Tibial artery (tissue), 4 donors: ENCODE results near the gene IQCE.

Source experiments
- DNase-seq, 2 donors: peaks; one replicate each; pipeline ENCODE4 v3.0.0-alpha.2; 2019
- H3K27ac ChIP-seq, 2 donors: fragments of 200-600 bp; sonication (generic) in 1 of 2; 1 replicate in 1 of 2; 2 replicates in 1 of 2; pipeline ENCODE4 v1.5.1; 2018 to 2019; ENCODE audit warnings: mild to moderate bottlenecking in 1 of 2
- H3K27me3 ChIP-seq, 2 donors: fragments of 200-600 bp; sonication (generic) in 1 of 2; one replicate each; pipeline versions ENCODE4 v1.5.1 to v1.6.0; 2016 to 2019
- H3K36me3 ChIP-seq, 3 donors: fragments of 200-600 bp; sonication (generic) in 2 of 3; one replicate each; pipeline ENCODE4 v1.5.1; 2016 to 2019; ENCODE audit warnings: mild to moderate bottlenecking in 2 of 3
- H3K4me1 ChIP-seq, 4 donors: fragments of 200-600 bp; sonication (generic) in 2 of 4; 1 replicate in 3 of 4; 2 replicates in 1 of 4; pipeline ENCODE4 v1.5.1; 2016 to 2019
- H3K4me3 ChIP-seq, 2 donors: fragments of 200-600 bp; sonication (generic) in 1 of 2; 1 replicate in 1 of 2; 2 replicates in 1 of 2; pipeline ENCODE4 v1.5.1; 2018 to 2019; ENCODE audit warnings: mild to moderate bottlenecking in 2 of 2
- H3K9me3 ChIP-seq, 3 donors: fragments of 200-600 bp; sonication (generic) in 1 of 3; one replicate each; pipeline ENCODE4 v1.5.1; 2016 to 2019
- intact Hi-C: fragments of 100-400 bp; cut with DNase I; formaldehyde crosslinking; loops from one replicate; pipeline ENCODE4 v1.15.0; 2023; ENCODE audit warnings: low total_unique reads
- TF ChIP-seq, protein P1 (sequence below), 2 experiments: fragments of 200-600 bp in 1 of 2; fragments of 450-650 bp in 1 of 2; IDR thresholded peaks; one replicate each; pipeline ENCODE4 v1.5.1; 2017 to 2019; ENCODE audit warnings: antibody characterized with exemption in 2 of 2, mild to moderate bottlenecking in 1 of 2, moderate library complexity in 1 of 2

Gene IQCE

DNA sequence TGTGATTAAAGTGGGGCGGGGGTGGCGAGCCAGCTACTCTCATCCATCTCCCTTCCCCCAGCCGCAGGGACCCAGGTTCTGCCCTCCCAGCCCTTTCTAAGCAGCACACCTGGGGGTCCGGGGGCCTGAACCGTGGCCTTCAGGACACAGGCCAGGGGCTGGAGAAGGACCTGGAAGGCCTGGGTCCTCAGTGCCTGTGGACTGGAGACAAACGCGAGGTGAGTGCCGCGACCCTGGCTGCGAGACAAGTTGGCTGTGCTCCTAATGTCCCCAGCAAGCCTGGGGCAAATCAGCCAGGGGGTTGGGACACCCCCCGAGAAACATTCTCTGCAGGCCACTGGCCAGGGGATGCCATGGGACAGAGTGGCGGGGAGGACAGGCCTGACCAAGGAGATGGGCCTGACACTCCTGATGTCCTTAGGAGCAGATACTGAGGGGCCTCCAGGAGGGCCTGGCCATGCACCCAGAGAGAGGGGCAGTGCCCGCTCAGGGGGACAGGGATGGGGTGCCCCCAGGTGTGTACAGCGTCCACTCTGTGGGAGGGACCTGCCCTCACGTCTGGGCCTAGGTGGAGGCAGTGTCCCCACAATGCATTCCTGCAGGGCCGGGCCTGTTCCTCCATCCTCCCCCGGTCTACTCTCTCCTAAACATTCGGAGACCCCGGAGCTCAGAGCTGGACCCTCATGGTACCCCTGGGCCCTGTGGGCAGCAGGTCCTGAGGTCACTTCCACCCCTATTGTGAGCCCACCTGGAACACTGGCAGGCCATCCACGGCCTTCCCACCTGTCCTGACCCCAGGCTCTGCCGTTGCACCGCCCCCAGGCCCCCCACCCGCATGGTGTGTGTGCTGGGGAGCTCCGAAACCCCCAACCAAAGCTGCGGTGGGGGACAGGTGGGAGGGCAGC lies 16.5 kb upstream of the IQCE start:
- H3K27ac ChIP-seq, result no peak overlapping the region
- no peak overlapping the region for H3K4me3 ChIP-seq
- intact Hi-C loops, result no loop called here
- DNase-seq, result peak in 1 of 2 donors; percentile 58
- H3K9me3 ChIP-seq, result no peaks in the 10 kb centered on the region
- TF ChIP-seq, protein P1, sequence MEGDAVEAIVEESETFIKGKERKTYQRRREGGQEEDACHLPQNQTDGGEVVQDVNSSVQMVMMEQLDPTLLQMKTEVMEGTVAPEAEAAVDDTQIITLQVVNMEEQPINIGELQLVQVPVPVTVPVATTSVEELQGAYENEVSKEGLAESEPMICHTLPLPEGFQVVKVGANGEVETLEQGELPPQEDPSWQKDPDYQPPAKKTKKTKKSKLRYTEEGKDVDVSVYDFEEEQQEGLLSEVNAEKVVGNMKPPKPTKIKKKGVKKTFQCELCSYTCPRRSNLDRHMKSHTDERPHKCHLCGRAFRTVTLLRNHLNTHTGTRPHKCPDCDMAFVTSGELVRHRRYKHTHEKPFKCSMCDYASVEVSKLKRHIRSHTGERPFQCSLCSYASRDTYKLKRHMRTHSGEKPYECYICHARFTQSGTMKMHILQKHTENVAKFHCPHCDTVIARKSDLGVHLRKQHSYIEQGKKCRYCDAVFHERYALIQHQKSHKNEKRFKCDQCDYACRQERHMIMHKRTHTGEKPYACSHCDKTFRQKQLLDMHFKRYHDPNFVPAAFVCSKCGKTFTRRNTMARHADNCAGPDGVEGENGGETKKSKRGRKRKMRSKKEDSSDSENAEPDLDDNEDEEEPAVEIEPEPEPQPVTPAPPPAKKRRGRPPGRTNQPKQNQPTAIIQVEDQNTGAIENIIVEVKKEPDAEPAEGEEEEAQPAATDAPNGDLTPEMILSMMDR (IDR thresholded peaks at IDR 0.05), result no peak
- H3K27me3 ChIP-seq, result no peaks in the 10 kb centered on the region
- H3K4me1 ChIP-seq, result no peaks in the 10 kb centered on the region
- peaks cover 68 to 100% (median 90%) of the 10 kb centered on the region in 3 donors for H3K36me3 ChIP-seq

DNA sequence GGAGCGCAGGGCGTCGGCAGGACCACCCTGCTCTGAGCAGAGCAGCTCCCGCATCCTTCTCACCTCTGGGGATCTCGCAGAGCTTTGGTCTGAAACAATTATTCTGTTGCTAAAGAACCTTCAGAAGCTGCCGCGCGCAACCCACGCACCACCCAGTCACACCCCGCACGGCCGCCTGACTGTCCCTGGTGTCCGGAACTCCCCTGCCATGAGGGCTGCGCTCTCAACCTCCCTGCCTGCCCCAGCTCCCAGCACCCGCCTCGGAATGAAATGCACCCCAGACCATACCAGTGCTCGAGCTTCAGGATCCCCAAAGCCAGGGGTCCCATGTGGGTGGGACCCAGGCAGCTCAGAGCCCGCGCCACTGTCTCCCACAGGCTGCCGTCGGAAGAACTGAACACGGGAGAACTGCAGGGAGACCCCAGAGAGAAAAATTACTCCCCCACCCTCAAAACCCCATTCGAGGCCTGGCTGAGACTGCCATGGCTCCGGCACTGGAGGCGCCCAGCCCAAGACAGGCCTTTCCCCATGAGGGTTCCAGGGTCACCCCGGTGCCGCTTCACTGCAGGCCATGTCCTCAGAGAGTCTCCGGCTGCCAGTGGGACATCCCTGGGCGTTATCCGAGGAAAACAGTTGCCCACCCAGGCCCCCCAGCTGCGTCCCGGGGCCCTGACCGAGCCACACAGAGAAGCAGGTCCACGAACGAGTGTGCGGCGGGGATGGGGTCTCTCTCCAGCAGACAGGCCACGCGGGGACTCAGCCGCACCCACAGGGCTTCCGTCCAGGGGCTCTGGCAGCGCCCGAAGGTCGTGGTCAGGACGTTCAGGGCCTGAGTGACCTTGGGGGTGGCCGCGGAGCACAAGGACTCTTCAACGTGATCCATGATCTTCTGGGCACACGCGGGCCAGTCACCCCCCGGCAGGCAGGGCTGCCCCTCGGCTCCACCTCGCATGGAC lies 15.6 kb upstream of the IQCE start:
- intact Hi-C loops, result no loop called here
- no peak overlapping the region for H3K4me3 ChIP-seq
- no peaks in the 10 kb centered on the region for H3K9me3 ChIP-seq
- H3K27ac ChIP-seq, result no peak overlapping the region
- TF ChIP-seq, protein P1 (IDR thresholded peaks at IDR 0.05), result no peak
- H3K27me3 ChIP-seq, result no peaks in the 10 kb centered on the region
- peaks cover 74 to 100% (median 95%) of the 10 kb centered on the region in 3 donors for H3K36me3 ChIP-seq
- peak in 1 of 2 donors; percentile 59 for DNase-seq
- H3K4me1 ChIP-seq, result no peaks in the 10 kb centered on the region

DNA sequence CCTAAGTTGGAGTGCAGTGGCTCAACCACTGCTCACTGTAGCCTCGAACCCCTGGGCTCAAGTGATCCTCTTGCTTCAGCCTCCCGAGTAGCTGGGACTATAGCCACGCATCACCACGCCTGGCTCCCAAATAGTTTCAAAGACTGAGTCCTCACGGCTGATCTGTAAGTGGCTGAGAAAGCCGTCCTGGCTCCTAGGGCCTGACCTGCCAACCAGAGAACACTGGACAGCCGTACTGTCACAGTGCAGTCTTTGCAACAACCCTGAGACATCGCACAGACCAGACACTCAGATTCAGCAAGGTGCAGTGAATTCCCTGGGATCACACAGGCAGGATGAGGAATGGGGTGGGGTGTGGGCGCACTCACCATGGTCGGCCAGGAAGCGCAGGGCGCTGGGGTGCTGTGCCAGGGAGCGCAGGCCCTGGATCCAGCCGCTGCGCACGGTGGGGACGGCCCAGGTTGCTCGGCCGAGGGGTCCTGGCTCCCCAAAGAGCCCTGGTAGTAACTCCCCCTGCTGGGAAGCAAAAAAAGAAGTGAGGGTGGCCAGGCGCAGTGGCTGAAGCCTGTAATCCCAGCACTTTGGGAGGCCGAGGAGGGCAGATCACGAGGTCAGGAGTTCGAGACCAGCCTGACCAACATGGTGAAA lies 14.1 kb upstream of the IQCE start:
- TF ChIP-seq, protein P1 (IDR thresholded peaks at IDR 0.05), result no peak
- DNase-seq, result peak in 1 of 2 donors; percentile 48
- Histone ChIP-seq H3K36me3 (peaks cover 62 to 99% (median 91%) of the 10 kb centered on the region in 3 donors), H3K4me3 (no peak overlapping the region), H3K4me1 (no peaks in the 10 kb centered on the region), H3K27ac (no peak overlapping the region), H3K9me3 (no peaks in the 10 kb centered on the region), H3K27me3 (no peaks in the 10 kb centered on the region)
- intact Hi-C loops, result no loop called here

DNA sequence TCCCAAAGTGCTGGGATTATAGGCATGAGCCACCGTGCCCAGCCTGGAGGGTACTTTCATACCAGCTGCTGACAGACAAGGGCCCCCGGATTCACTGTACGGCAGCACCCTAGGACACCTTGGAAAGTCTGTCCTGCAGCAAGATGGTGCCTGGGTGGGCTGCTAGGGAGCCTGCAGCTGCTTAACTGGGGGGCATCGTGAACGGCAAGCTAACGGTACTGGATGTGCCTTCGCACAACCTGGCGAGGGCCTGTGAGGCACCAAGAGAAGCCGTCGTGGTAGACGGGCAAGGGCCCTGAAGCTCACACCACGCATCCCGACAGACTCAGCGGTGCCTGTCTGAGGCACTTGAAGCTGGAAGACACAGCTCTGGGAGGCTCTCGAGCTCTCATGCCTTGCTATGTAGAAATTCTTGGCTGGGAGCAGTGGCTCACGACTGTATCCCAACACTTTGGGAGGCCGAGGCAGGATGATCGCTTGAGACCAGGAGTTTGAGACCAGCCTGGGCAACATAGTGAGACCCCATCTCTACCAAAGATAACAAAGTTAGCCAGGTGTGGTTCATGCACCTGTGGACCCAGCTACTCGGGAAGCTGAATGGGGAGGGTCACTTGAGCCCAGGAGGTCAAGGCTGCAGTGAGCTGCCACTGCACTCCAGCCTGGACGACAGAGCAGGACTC lies 12.9 kb upstream of the IQCE start:
- H3K4me1 ChIP-seq, result no peaks in the 10 kb centered on the region
- no peaks in the 10 kb centered on the region for H3K9me3 ChIP-seq
- intact Hi-C loops, result no loop called here
- H3K27ac ChIP-seq, result no peak overlapping the region
- H3K27me3 ChIP-seq, result no peaks in the 10 kb centered on the region
- TF ChIP-seq, protein P1 (IDR thresholded peaks at IDR 0.05), result no peak
- peak in 1 of 2 donors; percentile 52 for DNase-seq
- H3K36me3 ChIP-seq, result peaks cover 62 to 92% (median 79%) of the 10 kb centered on the region in 3 donors
- H3K4me3 ChIP-seq, result no peak overlapping the region
